ENCODE data around the gene TTC39B.

TTC39B gene

GRCh38 chr9:15349892-15350761, 43.1 kb upstream of the TTC39B start:
- DNase-seq: peak; percentile 11
- H3K36me3 ChIP-seq: no peaks in the 10 kb centered on the region
- H3K4me3 ChIP-seq (ENCODE audit: low read depth, low read length): no peak overlapping the region
- TF ChIP-seq CTCF (IDR thresholded peaks at IDR 0.05; ENCODE audit: low read depth, low read length): no peak
- H3K27me3 ChIP-seq: no peaks in the 10 kb centered on the region
- no peaks in the 10 kb centered on the region for H3K4me1 ChIP-seq
- no peaks in the 10 kb centered on the region for H3K9me3 ChIP-seq

GRCh38 chr9:15346837-15347236, 39.8 kb upstream of the TTC39B start:
- Histone ChIP-seq H3K4me3 (ENCODE audit: low read depth, low read length) (no peak overlapping the region), H3K27me3 (no peaks in the 10 kb centered on the region), H3K36me3 (no peaks in the 10 kb centered on the region), H3K9me3 (no peaks in the 10 kb centered on the region), H3K4me1 (no peaks in the 10 kb centered on the region)
- no peak for DNase-seq
- no peak for TF ChIP-seq CTCF (IDR thresholded peaks at IDR 0.05; ENCODE audit: low read depth, low read length)

- Histone ChIP-seq H3K4me1 (no peaks in the 10 kb centered on the region), H3K4me3 (ENCODE audit: low read depth, low read length) (no peak overlapping the region), H3K27me3 (no peaks in the 10 kb centered on the region), H3K36me3 (no peaks in the 10 kb centered on the region), H3K9me3 (no peaks in the 10 kb centered on the region)
- no peak for DNase-seq
- no peak for TF ChIP-seq CTCF (IDR thresholded peaks at IDR 0.05; ENCODE audit: low read depth, low read length)
Measured at GRCh38 chr9:15344191-15344590, 37.2 kb upstream of the TTC39B start.

- TF ChIP-seq CTCF (IDR thresholded peaks at IDR 0.05; ENCODE audit: low read depth, low read length): no peak
- no peak overlapping the region for H3K4me3 ChIP-seq (ENCODE audit: low read depth, low read length)
Measured at GRCh38 chr9:15333376-15333881, 26.4 kb upstream of the TTC39B start.

GRCh38 chr9:15332939-15333338, 25.9 kb upstream of the TTC39B start:
- Histone ChIP-seq H3K36me3 (no peaks in the 10 kb centered on the region), H3K4me3 (ENCODE audit: low read depth, low read length) (no peak overlapping the region), H3K9me3 (no peaks in the 10 kb centered on the region), H3K4me1 (no peaks in the 10 kb centered on the region), H3K27me3 (no peaks in the 10 kb centered on the region)
- DNase-seq: no peak
- no peak for TF ChIP-seq CTCF (IDR thresholded peaks at IDR 0.05; ENCODE audit: low read depth, low read length)

More at GRCh38 chr9:15333376-15333881, 26.4 kb upstream of the TTC39B start:
- no peaks in the 10 kb centered on the region for H3K4me1 ChIP-seq
- no peaks in the 10 kb centered on the region for H3K36me3 ChIP-seq
- no peak for DNase-seq
- H3K9me3 ChIP-seq: no peaks in the 10 kb centered on the region
- H3K27me3 ChIP-seq: no peaks in the 10 kb centered on the region

GRCh38 chr9:15329539-15330109, 22.6 kb upstream of the TTC39B start:
- no peaks in the 10 kb centered on the region for H3K27me3 ChIP-seq
- no peak for TF ChIP-seq CTCF (IDR thresholded peaks at IDR 0.05; ENCODE audit: low read depth, low read length)
- no peak for DNase-seq
- H3K4me3 ChIP-seq (ENCODE audit: low read depth, low read length): no peak overlapping the region
- no peaks in the 10 kb centered on the region for H3K9me3 ChIP-seq
- no peaks in the 10 kb centered on the region for H3K36me3 ChIP-seq
- H3K4me1 ChIP-seq: no peaks in the 10 kb centered on the region

All from BE2C (cell line).